DMS53 treated with DMSO at 0.1 percent for 48 hours (cell line): ENCODE measurements around the gene CCDC40.
"Not testable (repeated sequence)": the region's sequence is repeated elsewhere in the genome, so short reads cannot be mapped to it uniquely, and the experiment has no call there.

ENCODE experiments used
- DNase-seq: peaks from one replicate; lab custom pipeline; 2025; ENCODE audit not compliant: unreplicated experiment; lab: John Stamatoyannopoulos, UW

CCDC40 gene

GRCh38 chr17:80071116-80071841, 34.8 kb downstream of the CCDC40 start:
- no peak for DNase-seq

- no peak for DNase-seq
Observed at GRCh38 chr17:80072410-80072809, 36.0 kb downstream of the CCDC40 start.

GRCh38 chr17:80080081-80080480, 43.6 kb downstream of the CCDC40 start:
- no peak for DNase-seq

- DNase-seq, result no peak
Observed at GRCh38 chr17:80081596-80081995, 45.2 kb downstream of the CCDC40 start.

GRCh38 chr17:80082403-80083135, 46.1 kb downstream of the CCDC40 start:
- DNase-seq, result peak; percentile 58

- no peak for DNase-seq
Observed at GRCh38 chr17:80083136-80083661, 46.8 kb downstream of the CCDC40 start.

GRCh38 chr17:80084773-80085172, 48.3 kb downstream of the CCDC40 start:
- no peak for DNase-seq

- DNase-seq, result peak; percentile 67
Observed at GRCh38 chr17:80086081-80086480, 49.6 kb downstream of the CCDC40 start.

- DNase-seq, result no peak
Observed at GRCh38 chr17:80086616-80087015, 50.2 kb downstream of the CCDC40 start.

- no peak for DNase-seq
Observed at GRCh38 chr17:80087346-80088265, 51.2 kb downstream of the CCDC40 start.

- no peak for DNase-seq
Observed at GRCh38 chr17:80089762-80090161, 53.3 kb downstream of the CCDC40 start.

GRCh38 chr17:80090164-80090563, 53.7 kb downstream of the CCDC40 start:
- DNase-seq, result not testable (repeated sequence)

GRCh38 chr17:80091376-80091775, 54.9 kb downstream of the CCDC40 start:
- DNase-seq, result no peak

GRCh38 chr17:80092959-80093358, 56.5 kb downstream of the CCDC40 start:
- DNase-seq, result no peak

GRCh38 chr17:80095038-80095843, 58.8 kb downstream of the CCDC40 start:
- DNase-seq, result no peak

GRCh38 chr17:80095844-80096475, 59.5 kb downstream of the CCDC40 start:
- no peak for DNase-seq

- DNase-seq, result no peak
Observed at GRCh38 chr17:80096561-80097021, 60.1 kb downstream of the CCDC40 start.

- DNase-seq, result no peak
Observed at GRCh38 chr17:80097127-80097621, 60.7 kb downstream of the CCDC40 start.

- no peak for DNase-seq
Observed at GRCh38 chr17:80097844-80098691, 61.6 kb downstream of the CCDC40 start.
